LNCaP clone FGC (cell line): ENCODE data around the gene SKIL.

Experiments
- DNase-seq: peaks from one replicate; pipeline ENCODE4 v3.0.0-alpha.2; 2011; ENCODE audit warnings: low read depth
- H3K4me3 ChIP-seq: 2 replicates; pipeline ENCODE4 v1.5.1; 2011; ENCODE audit warnings: mild to moderate bottlenecking, low read depth, low read length, control low read depth
- CTCF ChIP-seq: IDR thresholded peaks from 2 replicates; pipeline ENCODE4 v1.5.1; 2012; ENCODE audit warnings: mild to moderate bottlenecking; ENCODE audit not compliant: control insufficient read depth, insufficient read depth; ENCODE audit errors: extremely low read depth

Gene SKIL

DNA sequence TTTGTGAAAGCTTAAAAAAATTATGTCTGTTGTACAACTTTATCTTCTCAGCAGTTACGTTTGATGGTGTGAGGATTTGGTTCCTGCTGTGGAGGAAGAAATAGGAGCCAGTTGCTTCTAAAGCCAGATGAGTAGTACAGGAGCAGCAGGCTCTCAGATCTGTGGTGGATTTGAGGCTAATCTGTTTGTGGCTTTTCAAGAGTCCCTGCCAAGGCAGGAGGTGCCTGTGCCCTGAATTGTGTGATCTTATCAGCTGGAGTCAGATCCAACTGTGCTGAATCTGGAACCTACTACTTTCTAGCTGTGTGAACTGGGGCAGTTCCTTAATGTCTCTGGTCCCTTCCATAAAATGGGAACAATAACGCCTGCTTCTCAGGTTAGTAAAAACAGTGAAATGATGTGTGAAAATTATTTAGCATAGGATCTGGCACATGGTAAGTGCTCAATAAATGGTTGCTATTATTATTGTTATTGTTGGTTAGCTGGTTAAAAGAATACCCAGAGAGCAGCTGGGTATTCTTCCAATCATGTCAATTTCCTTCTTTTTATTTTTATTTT lies 68.8 kb downstream of the SKIL start:
- no peak for TF ChIP-seq CTCF
- no peak for DNase-seq
- H3K4me3 ChIP-seq: no peak overlapping the region

GRCh38 chr3:170428095-170428494 lies 70.6 kb downstream of the SKIL start:
- DNase-seq: no peak
- TF ChIP-seq CTCF: no peak
- H3K4me3 ChIP-seq: no peak overlapping the region

GRCh38 chr3:170429050-170429449 lies 71.5 kb downstream of the SKIL start:
- H3K4me3 ChIP-seq: no peak overlapping the region
- DNase-seq: no peak
- no peak for TF ChIP-seq CTCF

GRCh38 chr3:170431054-170431453 lies 73.5 kb downstream of the SKIL start:
- DNase-seq: no peak
- no peak overlapping the region for H3K4me3 ChIP-seq
- no peak for TF ChIP-seq CTCF

GRCh38 chr3:170432416-170432815 lies 74.9 kb downstream of the SKIL start:
- no peak for DNase-seq
- TF ChIP-seq CTCF: no peak
- H3K4me3 ChIP-seq: no peak overlapping the region

- no peak overlapping the region for H3K4me3 ChIP-seq
- DNase-seq: no peak
- no peak for TF ChIP-seq CTCF
Observed at GRCh38 chr3:170436697-170437096, 79.2 kb downstream of the SKIL start.

GRCh38 chr3:170437176-170437575 lies 79.7 kb downstream of the SKIL start:
- H3K4me3 ChIP-seq: no peak overlapping the region
- DNase-seq: no peak
- TF ChIP-seq CTCF: no peak
